Tibial nerve (tissue), 4 donors: ENCODE measurements around the gene FOLR1. TPM values are rescaled to one million over a fixed set of nuclear protein-coding genes. Genes with fewer than 3 reads are reported as not detected.

ENCODE experiments used
- DNase-seq, 2 donors: peaks; one replicate each; pipeline ENCODE4 v3.0.0-alpha.2; 2019; ENCODE audit warnings: low spot score in 2 of 2
- H3K27ac ChIP-seq, 4 donors: fragments of 200-600 bp; sonication (generic) in 3 of 4; one replicate each; pipeline ENCODE4 v1.5.1; 2017 to 2019; ENCODE audit warnings: mild to moderate bottlenecking in 1 of 4
- H3K27me3 ChIP-seq, 2 donors: fragments of 200-600 bp; sonication (generic) in 1 of 2; one replicate each; pipeline versions ENCODE4 v1.5.1 to v1.6.0; 2017 to 2019
- H3K36me3 ChIP-seq, 3 donors: fragments of 200-600 bp; sonication (generic); one replicate each; pipeline ENCODE4 v1.5.1; 2018 to 2019
- H3K4me1 ChIP-seq, 4 donors: fragments of 200-600 bp; sonication (generic) in 3 of 4; one replicate each; pipeline ENCODE4 v1.5.1; 2017 to 2019
- H3K4me3 ChIP-seq, 4 donors: fragments of 200-600 bp; sonication (generic) in 3 of 4; one replicate each; pipeline ENCODE4 v1.5.1; 2017 to 2019; ENCODE audit warnings: mild to moderate bottlenecking in 1 of 4, moderate library complexity in 1 of 4
- H3K9me3 ChIP-seq, 4 donors: fragments of 200-600 bp; sonication (generic) in 3 of 4; one replicate each; pipeline ENCODE4 v1.5.1; 2017 to 2019
- EP300 ChIP-seq, 2 donors: sonication (generic); formaldehyde crosslinking; IDR thresholded peaks; one replicate each; pipeline ENCODE4 v1.6.1; 2017; ENCODE audit warnings: antibody characterized with exemption in 2 of 2, mild to moderate bottlenecking in 1 of 2
- POLR2A ChIP-seq, 2 donors: fragments of 450-650 bp; IDR thresholded peaks; one replicate each; pipeline ENCODE4 v1.6.1; 2017; ENCODE audit warnings: antibody characterized with exemption in 2 of 2, mild to moderate bottlenecking in 2 of 2, moderate library complexity in 2 of 2
- WGBS, 2 donors: methylation state at CpG; one replicate each; pipeline ENCODE4 v1.1.5; 2018; 5-methylcytosine and 5-hydroxymethylcytosine counted together
- total RNA-seq, 4 donors: library from RNA; depleted of rRNA; stranded (reverse); fragments of >200 nt; gene quantifications; one replicate each; pipeline ENCODE4 v1.1.0, GENCODE V29; 2016
- TF ChIP-seq, protein P1 (sequence below), 5 experiments: fragments of 200-600 bp in 3 of 5; fragments of 450-650 bp in 2 of 5; sonication (generic) in 3 of 5; IDR thresholded peaks; one replicate each; pipeline ENCODE4 v1.5.1; 2016 to 2019; ENCODE audit warnings: antibody characterized with exemption in 5 of 5, mild to moderate bottlenecking in 3 of 5, moderate library complexity in 2 of 5

FOLR1 gene
- total RNA-seq, 4 donors from 2014 or later = 0.39 to 0.66 TPM; not detected in 2

DNA sequence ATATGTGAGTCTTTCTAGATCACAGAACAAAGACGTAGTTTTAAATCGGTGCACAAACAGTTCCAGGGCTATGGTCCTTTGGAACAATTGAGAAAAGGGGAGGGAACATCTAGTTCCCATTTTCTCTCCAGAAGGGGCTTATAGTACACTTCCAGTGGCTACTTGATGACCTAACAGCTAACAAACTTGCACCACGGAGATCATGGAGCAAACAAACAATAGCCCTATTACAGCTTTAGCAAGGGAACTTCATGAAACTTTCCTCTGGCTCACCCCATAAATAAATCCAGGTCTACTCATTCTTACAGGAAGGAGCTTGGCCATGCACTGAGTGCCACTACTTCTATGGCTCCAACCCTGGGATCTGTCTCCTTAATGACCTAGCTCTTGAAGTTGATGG, 16.3 kb downstream of the FOLR1 start:
- H3K9me3 ChIP-seq = peaks cover 0 to 19% (median 3%) of the 10 kb centered on the region in 4 donors
- 60 to 70% methylated on average over 3 of the region's 3 CpGs for WGBS, 2 donors
- no peak for TF ChIP-seq EP300 (IDR thresholded peaks at IDR 0.05)
- H3K27ac ChIP-seq = peak overlapping the region in 1 of 4 donors; percentile 62
- H3K27me3 ChIP-seq = no peaks in the 10 kb centered on the region
- no peak for DNase-seq
- H3K4me1 ChIP-seq = no peaks in the 10 kb centered on the region
- H3K4me3 ChIP-seq = no peak overlapping the region
- H3K36me3 ChIP-seq = no peaks in the 10 kb centered on the region

DNA sequence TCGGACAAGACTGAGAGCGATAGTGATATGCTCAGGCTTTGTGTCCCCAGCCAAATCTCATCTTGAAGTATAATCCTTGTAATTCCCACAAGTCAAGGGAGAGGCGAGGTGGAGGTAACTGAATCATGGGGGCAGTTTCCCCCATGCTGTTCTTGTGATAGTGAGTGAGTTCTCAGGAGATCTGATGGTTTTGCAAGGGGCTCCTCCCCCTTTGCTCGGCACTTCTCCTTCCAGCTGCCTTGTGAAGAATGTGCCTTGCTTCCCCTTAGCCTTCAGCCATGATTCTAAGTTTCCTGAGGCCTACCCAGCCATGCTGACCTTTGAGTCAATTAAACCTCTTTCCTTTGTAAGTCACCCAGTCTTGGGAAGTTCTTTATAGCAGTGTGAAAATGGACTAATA, 17.2 kb downstream of the FOLR1 start:
- Histone ChIP-seq H3K4me3 (no peak overlapping the region), H3K27ac (no peak overlapping the region), H3K36me3 (no peaks in the 10 kb centered on the region), H3K27me3 (no peaks in the 10 kb centered on the region), H3K4me1 (no peaks in the 10 kb centered on the region), H3K9me3 (peaks cover 0 to 19% (median 3%) of the 10 kb centered on the region in 4 donors)
- DNase-seq = no peak
- 67 to 78% methylated on average over 4 of the region's 4 CpGs for WGBS, 2 donors
- TF ChIP-seq EP300 (IDR thresholded peaks at IDR 0.05) (no peak), POLR2A (IDR thresholded peaks at IDR 0.05) (no peak)
- TF ChIP-seq, protein P1, sequence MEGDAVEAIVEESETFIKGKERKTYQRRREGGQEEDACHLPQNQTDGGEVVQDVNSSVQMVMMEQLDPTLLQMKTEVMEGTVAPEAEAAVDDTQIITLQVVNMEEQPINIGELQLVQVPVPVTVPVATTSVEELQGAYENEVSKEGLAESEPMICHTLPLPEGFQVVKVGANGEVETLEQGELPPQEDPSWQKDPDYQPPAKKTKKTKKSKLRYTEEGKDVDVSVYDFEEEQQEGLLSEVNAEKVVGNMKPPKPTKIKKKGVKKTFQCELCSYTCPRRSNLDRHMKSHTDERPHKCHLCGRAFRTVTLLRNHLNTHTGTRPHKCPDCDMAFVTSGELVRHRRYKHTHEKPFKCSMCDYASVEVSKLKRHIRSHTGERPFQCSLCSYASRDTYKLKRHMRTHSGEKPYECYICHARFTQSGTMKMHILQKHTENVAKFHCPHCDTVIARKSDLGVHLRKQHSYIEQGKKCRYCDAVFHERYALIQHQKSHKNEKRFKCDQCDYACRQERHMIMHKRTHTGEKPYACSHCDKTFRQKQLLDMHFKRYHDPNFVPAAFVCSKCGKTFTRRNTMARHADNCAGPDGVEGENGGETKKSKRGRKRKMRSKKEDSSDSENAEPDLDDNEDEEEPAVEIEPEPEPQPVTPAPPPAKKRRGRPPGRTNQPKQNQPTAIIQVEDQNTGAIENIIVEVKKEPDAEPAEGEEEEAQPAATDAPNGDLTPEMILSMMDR (IDR thresholded peaks at IDR 0.05) = no peak

- peak within 1 kb of the TSS in 2 of 4 donors; percentile 7 to 38 for H3K4me3 ChIP-seq
- TF ChIP-seq POLR2A (IDR thresholded peaks at IDR 0.05) (no peak), EP300 (IDR thresholded peaks at IDR 0.05) (no peak)
- TF ChIP-seq, protein P1 (IDR thresholded peaks at IDR 0.05) = no peak
- DNase-seq = no peak
- 76 to 78% methylated on average over 6 of the region's 6 CpGs for WGBS, 2 donors
- H3K27ac ChIP-seq = no peak within 1 kb of the TSS
- no peaks in the 10 kb centered on the region for H3K27me3 ChIP-seq
- H3K36me3 ChIP-seq = no peaks in the 10 kb centered on the region
- H3K4me1 ChIP-seq = peaks cover 0 to 3% (median 1%) of the 10 kb centered on the region in 4 donors
- no peaks in the 10 kb centered on the region for H3K9me3 ChIP-seq
Observed at GRCh38 chr11:72216638-72217037, 24.7 kb downstream of the FOLR1 start, which contains the start of gene FOLR2. TSS of gene FOLR2 (plus strand) at chr11:72216794. CDS start at chr11:72218585, 1,791 bp downstream.

DNA sequence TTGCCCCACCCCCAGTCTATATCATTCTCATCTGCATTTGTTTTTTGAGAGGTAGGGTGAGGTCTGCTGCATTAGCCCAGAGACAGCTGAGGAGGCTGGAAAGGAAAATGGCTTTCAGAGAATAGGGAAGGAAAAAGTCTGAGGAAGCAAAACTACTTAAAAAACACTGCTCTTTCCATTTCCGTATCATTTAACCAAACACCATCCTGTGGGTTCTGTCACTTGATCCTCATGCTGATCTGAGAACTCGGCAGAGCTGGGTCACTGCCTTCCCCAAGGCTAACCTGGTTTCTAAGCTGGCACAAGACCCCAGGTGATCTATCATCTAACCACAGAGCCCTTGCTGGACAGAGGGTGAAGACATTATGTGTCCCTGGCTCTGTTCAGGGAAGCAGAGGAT, 25.9 kb downstream of the FOLR1 start:
- Histone ChIP-seq H3K27ac (peak overlapping the region in 2 of 4 donors; percentile 15 to 60), H3K4me1 (peaks cover 0 to 14% (median 11%) of the 10 kb centered on the region in 4 donors), H3K36me3 (no peaks in the 10 kb centered on the region), H3K4me3 (peak overlapping the region in 1 of 4 donors; percentile 38), H3K9me3 (no peaks in the 10 kb centered on the region), H3K27me3 (no peaks in the 10 kb centered on the region)
- no peak for DNase-seq
- TF ChIP-seq EP300 (IDR thresholded peaks at IDR 0.05) (no peak), POLR2A (IDR thresholded peaks at IDR 0.05) (no peak)
- TF ChIP-seq, protein P1 (IDR thresholded peaks at IDR 0.05) = no peak
- 31 to 46% methylated on average over 2 of the region's 2 CpGs for WGBS, 2 donors

DNA sequence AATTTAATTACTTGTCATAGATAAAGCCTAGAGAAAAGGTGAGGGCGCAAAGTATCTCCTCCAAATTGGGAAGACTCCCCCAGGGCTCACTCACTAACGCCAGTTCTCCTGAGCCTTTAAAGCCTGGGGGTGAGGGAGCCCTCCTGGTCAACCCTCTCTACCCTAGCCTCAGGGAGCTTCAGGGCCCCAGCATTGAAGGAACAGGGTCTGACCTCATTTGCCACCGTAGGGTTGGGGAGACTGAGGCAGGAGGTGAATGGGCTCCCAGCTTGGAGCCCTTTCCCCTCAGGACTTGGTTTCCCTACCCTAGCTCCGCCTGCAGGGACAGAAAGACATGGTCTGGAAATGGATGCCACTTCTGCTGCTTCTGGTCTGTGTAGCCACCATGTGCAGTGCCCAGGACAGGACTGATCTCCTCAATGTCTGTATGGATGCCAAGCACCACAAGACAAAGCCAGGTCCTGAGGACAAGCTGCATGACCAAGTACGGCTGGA, 26.4 kb downstream of the FOLR1 start:
- no peak for DNase-seq
- peak overlapping the region in 2 of 4 donors; percentile 15 to 60 for H3K27ac ChIP-seq
- no peaks in the 10 kb centered on the region for H3K9me3 ChIP-seq
- no peaks in the 10 kb centered on the region for H3K27me3 ChIP-seq
- peak overlapping the region in 1 of 4 donors; percentile 20 for H3K4me3 ChIP-seq
- WGBS, 2 donors = 82 to 87% methylated on average over 5 of the region's 5 CpGs
- H3K36me3 ChIP-seq = no peaks in the 10 kb centered on the region
- TF ChIP-seq, protein P1 (IDR thresholded peaks at IDR 0.05) = no peak
- TF ChIP-seq POLR2A (IDR thresholded peaks at IDR 0.05) = no peak
- no peak for TF ChIP-seq EP300 (IDR thresholded peaks at IDR 0.05)
- H3K4me1 ChIP-seq = peaks cover 0 to 14% (median 11%) of the 10 kb centered on the region in 4 donors
